Duodenal mucosa (tissue), 2 donors: Measurements from ENCODE around the gene SGMS1.
A peak's percentile ranks its signal among the peaks of the same experiment; 100 is the strongest.
"Not testable (repeated sequence)": the region's sequence is repeated elsewhere in the genome, so short reads cannot be mapped to it uniquely, and the experiment has no call there.

Source experiments
- H3K27ac ChIP-seq: one replicate; pipeline ENCODE4 v1.7.0; 2013; ENCODE audit warnings: low read depth, low read length
- H3K27me3 ChIP-seq, 2 donors: one replicate each; pipeline ENCODE4 v1.7.0; 2013; ENCODE audit warnings: low read length in 2 of 2, control low read depth in 1 of 2; ENCODE audit not compliant: insufficient read depth in 2 of 2, control insufficient read depth in 1 of 2
- H3K36me3 ChIP-seq, 2 donors: one replicate each; pipeline ENCODE4 v1.7.0; 2013; ENCODE audit warnings: low read length in 2 of 2, control low read depth in 1 of 2; ENCODE audit not compliant: insufficient read depth in 2 of 2, control insufficient read depth in 1 of 2
- H3K4me1 ChIP-seq, 2 donors: one replicate each; pipeline ENCODE4 v1.7.0; 2013; ENCODE audit warnings: low read length in 2 of 2, control low read depth in 1 of 2; ENCODE audit not compliant: insufficient read depth in 2 of 2, control insufficient read depth in 1 of 2
- H3K4me3 ChIP-seq, 2 donors: one replicate each; pipeline ENCODE4 v1.7.0; 2013; ENCODE audit warnings: low read length in 2 of 2, low read depth in 1 of 2
- H3K9ac ChIP-seq, 2 donors: one replicate each; pipeline ENCODE4 v1.7.0; 2013; ENCODE audit warnings: low read length in 2 of 2, low read depth in 1 of 2
- H3K9me3 ChIP-seq, 2 donors: one replicate each; pipeline ENCODE4 v1.7.0; 2013; ENCODE audit warnings: low read length in 2 of 2, control low read depth in 1 of 2; ENCODE audit not compliant: control insufficient read depth in 1 of 2

The SGMS1 gene

GRCh38 chr10:50262625-50263024, 361.1 kb downstream of the SGMS1 start:
- H3K27me3 ChIP-seq, H3K4me3 ChIP-seq, H3K36me3 ChIP-seq, H3K9me3 ChIP-seq, H3K27ac ChIP-seq, H3K9ac ChIP-seq: not testable (repeated sequence)
- peaks cover 11 to 18% of the 10 kb centered on the region in 2 donors for H3K4me1 ChIP-seq

DNA sequence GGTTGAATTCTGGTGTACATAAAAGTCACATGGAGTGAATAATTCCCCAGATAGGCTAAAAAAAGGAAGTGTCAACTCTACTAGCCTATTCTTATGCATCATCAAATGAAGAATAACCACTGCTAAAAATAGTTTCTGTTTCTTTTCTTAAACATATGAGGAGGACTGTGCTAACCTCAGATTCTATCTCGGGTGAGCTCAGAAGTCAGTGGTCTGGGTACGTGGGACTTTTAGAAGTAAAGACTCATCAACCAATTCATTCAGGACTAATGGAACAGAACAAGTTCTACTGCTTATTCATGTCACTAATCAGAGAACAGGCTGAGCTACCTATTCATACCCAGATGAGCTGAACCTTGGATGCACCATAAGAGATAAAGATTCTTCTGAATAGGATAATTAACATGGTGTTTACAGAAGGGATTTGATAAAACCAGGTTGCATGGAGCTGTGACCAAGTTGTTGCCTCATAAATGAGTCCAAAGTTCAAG, 362.9 kb downstream of the SGMS1 start:
- Histone ChIP-seq H3K9me3 (no peaks in the 10 kb centered on the region), H3K36me3 (no peaks in the 10 kb centered on the region), H3K9ac (no peak overlapping the region), H3K4me1 (peaks cover 11 to 20% of the 10 kb centered on the region in 2 donors), H3K4me3 (peak overlapping the region in 1 of 2 donors; percentile 16), H3K27ac (no peak overlapping the region), H3K27me3 (no peaks in the 10 kb centered on the region)
